Measurements from ENCODE around the gene PPIG. TPM values are rescaled to one million over a fixed set of nuclear protein-coding genes. Genes with fewer than 3 reads are reported as not detected.
"Not testable (repeated sequence)": the region's sequence is repeated elsewhere in the genome, so short reads cannot be mapped to it uniquely, and the experiment has no call there.

Gene PPIG
- total RNA-seq, 4 donors from 2014 or later, result 33.3 to 58.8 (median 37.6) TPM

GRCh38 chr2:169684135-169684565 lies 100.0 kb downstream of the PPIG start:
- ATAC-seq, result no peak
- WGBS, 2 donors (ENCODE audit: low coverage in 1 of 2), result 60 to 92% methylated on average over 2 to 3 of the region's 3 CpGs
- Histone ChIP-seq H3K36me3 (no peaks in the 10 kb centered on the region), H3K9me3 (no peaks in the 10 kb centered on the region), H3K4me1 (no peaks in the 10 kb centered on the region), H3K27me3 (no peaks in the 10 kb centered on the region), H3K4me3 (no peak overlapping the region), H3K27ac (no peak overlapping the region)
- TF ChIP-seq CTCF (IDR thresholded peaks at IDR 0.05) (no peak), POLR2A (IDR thresholded peaks at IDR 0.05) (no peak), EP300 (IDR thresholded peaks at IDR 0.05) (no peak), POLR2AphosphoS5 (IDR thresholded peaks at IDR 0.05) (no peak)

- H3K9me3 ChIP-seq, H3K4me3 ChIP-seq, ATAC-seq, H3K27me3 ChIP-seq, H3K4me1 ChIP-seq, H3K36me3 ChIP-seq, H3K27ac ChIP-seq: not testable (repeated sequence)
- WGBS, 2 donors (ENCODE audit: low coverage in 1 of 2), result 94 to 100% methylated on average over 1 to 2 of the region's 2 CpGs
These were observed 100.6 kb downstream of the PPIG start for GRCh38 chr2:169684712-169685111.

- 76 to 92% methylated on average over 4 of the region's 4 CpGs for WGBS, 2 donors (ENCODE audit: low coverage in 1 of 2)
- H3K27ac ChIP-seq, H3K4me3 ChIP-seq, H3K9me3 ChIP-seq, H3K36me3 ChIP-seq, ATAC-seq, H3K27me3 ChIP-seq, H3K4me1 ChIP-seq: not testable (repeated sequence)
These were observed 102.7 kb downstream of the PPIG start for GRCh38 chr2:169686825-169687224.

- not testable (repeated sequence) for H3K27me3 ChIP-seq, ATAC-seq, H3K4me3 ChIP-seq, H3K36me3 ChIP-seq, H3K4me1 ChIP-seq, H3K27ac ChIP-seq, H3K9me3 ChIP-seq
These were observed 103.8 kb downstream of the PPIG start for GRCh38 chr2:169687943-169688342.

GRCh38 chr2:169690958-169691357 lies 106.8 kb downstream of the PPIG start:
- no peaks in the 10 kb centered on the region for H3K36me3 ChIP-seq
- WGBS, 2 donors (ENCODE audit: low coverage in 1 of 2), result 70% methylated on average over 1 of the region's 1 CpG
- no peak for TF ChIP-seq POLR2AphosphoS5 (IDR thresholded peaks at IDR 0.05)
- TF ChIP-seq CTCF (IDR thresholded peaks at IDR 0.05), result no peak
- no peak for TF ChIP-seq POLR2A (IDR thresholded peaks at IDR 0.05)
- TF ChIP-seq EP300 (IDR thresholded peaks at IDR 0.05), result no peak
- no peaks in the 10 kb centered on the region for H3K9me3 ChIP-seq
- H3K27ac ChIP-seq, result no peak overlapping the region
- H3K27me3 ChIP-seq, result no peaks in the 10 kb centered on the region
- peaks cover 0 to 20% (median 0%) of the 10 kb centered on the region in 3 donors for H3K4me1 ChIP-seq
- ATAC-seq, result no peak
- no peak overlapping the region for H3K4me3 ChIP-seq

Other genes with a start within 250 kb of the PPIG start
- gene LRP2, start 221.8 kb upstream of the PPIG start, total RNA-seq, result not detected
- gene BBS5, start 104.9 kb upstream of the PPIG start, total RNA-seq, result 10 to 100 TPM in 1 of 4 donors, 1 to 10 TPM in 3; 6.9 to 16.2 (median 8.6) TPM
- gene KLHL41, start 74.6 kb upstream of the PPIG start, total RNA-seq, result 10 to 100 TPM in 2 of 4 donors, 1 to 10 TPM in 1, under 1 TPM in 1; 0.69 to 16.2 (median 7.8) TPM
- 10 to 100 TPM in 2 of 4 donors, 1 to 10 TPM in 2; 8.6 to 12.2 (median 10.6) TPM for gene FASTKD1, start 10.5 kb upstream of the PPIG start, total RNA-seq
- gene CFAP210, start 110.1 kb downstream of the PPIG start, total RNA-seq, result not detected
- gene PHOSPHO2, start 110.1 kb downstream of the PPIG start, total RNA-seq, result 10 to 100 TPM in 1 of 4 donors, 1 to 10 TPM in 3; 4.4 to 10.7 (median 6.7) TPM
- 10 to 100 TPM; 24.1 to 67.2 (median 55.4) TPM for gene KLHL23, start 149.5 kb downstream of the PPIG start, total RNA-seq
- 100 to 1,000 TPM in 1 of 4 donors, 10 to 100 TPM in 3; 60.6 to 102 (median 78.3) TPM for gene SSB, start 214.5 kb downstream of the PPIG start, total RNA-seq
- gene METTL5, start 240.6 kb downstream of the PPIG start, total RNA-seq, result 10 to 100 TPM; 46.3 to 91.2 (median 71.1) TPM
- gene UBR3, start 243.1 kb downstream of the PPIG start, total RNA-seq, result 100 to 1,000 TPM in 1 of 4 donors, 10 to 100 TPM in 3; 52.9 to 122 (median 66.9) TPM

Measured in gastroesophageal sphincter (tissue), 4 donors.